GM23338 (cell line): Measurements from ENCODE around the gene KEAP1. TPM values are rescaled to one million over a fixed set of nuclear protein-coding genes. Genes with fewer than 3 reads are reported as not detected.

Experiments used
- ATAC-seq: fragments of 200-7000 bp; cut with Tn5 transposase; 3 replicates; pipeline ENCODE4 v1.9.1; 2020
- DNase-seq: peaks from one replicate; pipeline ENCODE4 v3.0.0-alpha.2; 2015; ENCODE audit warnings: low spot score
- H2AFZ ChIP-seq: fragments of 200-600 bp; sonication (generic); 2 replicates; pipeline ENCODE4 v1.8.0; 2016; ENCODE audit warnings: antibody characterized with exemption, mild to moderate bottlenecking, moderate library complexity
- H3F3A ChIP-seq: fragments of 200-600 bp; sonication (generic); replicated peaks from 2 replicates; pipeline ENCODE4 v1.8.0; 2017; ENCODE audit warnings: antibody characterized with exemption, mixed run types, low read depth
- H3K27ac ChIP-seq: fragments of 200-600 bp; sonication (generic); 2 replicates; pipeline ENCODE4 v1.6.1; 2016; ENCODE audit warnings: low read depth
- H3K27me3 ChIP-seq: fragments of 200-600 bp; sonication (generic); 2 replicates; pipeline ENCODE4 v1.8.0; 2016; ENCODE audit warnings: mild to moderate bottlenecking, mixed run types, moderate library complexity; ENCODE audit not compliant: insufficient read depth
- H3K36me3 ChIP-seq: fragments of 200-600 bp; sonication (generic); 2 replicates; pipeline ENCODE4 v1.8.0; 2016; ENCODE audit warnings: mild to moderate bottlenecking; ENCODE audit not compliant: insufficient read depth
- H3K4me1 ChIP-seq: fragments of 200-600 bp; sonication (generic); 2 replicates; pipeline ENCODE4 v1.8.0; 2016; ENCODE audit warnings: mild to moderate bottlenecking, moderate library complexity; ENCODE audit not compliant: insufficient read depth
- H3K4me2 ChIP-seq: fragments of 200-600 bp; sonication (generic); 2 replicates; pipeline ENCODE4 v1.7.1; 2017; ENCODE audit warnings: mixed run types
- H3K4me3 ChIP-seq: fragments of 200-600 bp; sonication (generic); 2 replicates; pipeline ENCODE4 v1.6.1; 2016; ENCODE audit warnings: mixed run types
- H3K79me2 ChIP-seq: fragments of 200-600 bp; sonication (generic); replicated peaks from 2 replicates; pipeline ENCODE4 v1.8.0; 2017; ENCODE audit warnings: mild to moderate bottlenecking; ENCODE audit not compliant: insufficient read depth
- H3K9me2 ChIP-seq: fragments of 200-600 bp; sonication (generic); 2 replicates; pipeline ENCODE4 v1.8.0; 2017; ENCODE audit not compliant: insufficient read depth
- H4K20me1 ChIP-seq: fragments of 200-600 bp; sonication (generic); replicated peaks from 2 replicates; pipeline ENCODE4 v1.8.0; 2017; ENCODE audit warnings: mild to moderate bottlenecking; ENCODE audit not compliant: insufficient read depth
- H3K27ac Mint-ChIP-seq: 2 replicates; pipeline ENCODE4 v1.8.0; 2020; ENCODE audit warnings: inconsistent platforms, mild to moderate bottlenecking, moderate library complexity, mixed read lengths
- H3K27me3 Mint-ChIP-seq: 3 replicates; pipeline ENCODE4 v1.8.0; 2022; ENCODE audit warnings: low read depth, mild to moderate bottlenecking, moderate library complexity, mixed read lengths, inconsistent platforms; ENCODE audit not compliant: insufficient read depth, poor library complexity
- H3K36me3 Mint-ChIP-seq: 3 replicates; pipeline ENCODE4 v1.8.0; 2021; ENCODE audit warnings: low read depth, mild to moderate bottlenecking, inconsistent platforms, moderate library complexity, mixed read lengths
- H3K4me1 Mint-ChIP-seq: 3 replicates; pipeline ENCODE4 v1.8.0; 2020; ENCODE audit warnings: mild to moderate bottlenecking, inconsistent platforms, mixed read lengths
- H3K4me3 Mint-ChIP-seq: 3 replicates; pipeline ENCODE4 v1.8.0; 2021; ENCODE audit warnings: moderate library complexity, mild to moderate bottlenecking, inconsistent platforms, mixed read lengths
- H3K9me3 Mint-ChIP-seq: 3 replicates; pipeline ENCODE4 v1.8.0; 2020; ENCODE audit warnings: moderate library complexity, mild to moderate bottlenecking, inconsistent platforms, mixed read lengths
- CREB1 ChIP-seq: fragments of 250-450 bp; sonication (Bioruptor Pico); IDR thresholded peaks from 2 replicates; pipeline ENCODE4 v1.5.0; 2020; ENCODE audit warnings: low read depth, mild to moderate bottlenecking, moderate library complexity
- CTCF ChIP-seq, 2 experiments: fragments of 200-600 bp in 1 of 2; sonication (generic) in 1 of 2; conservative IDR thresholded peaks; 2 replicates each; pipeline versions ENCODE4 v1.5.1 to v1.6.1; 2016 to 2017; ENCODE audit warnings: antibody characterized with exemption in 2 of 2, low read depth in 2 of 2, mild to moderate bottlenecking in 2 of 2, moderate library complexity in 1 of 2
- ETS1 ChIP-seq: IDR thresholded peaks from 2 replicates; pipeline ENCODE4 v1.6.1; 2016; ENCODE audit warnings: antibody characterized with exemption
- EZH2 ChIP-seq: fragments of 200-600 bp; sonication (generic); IDR thresholded peaks from one replicate; pipeline ENCODE4 v1.8.0; 2017; ENCODE audit warnings: antibody characterized with exemption, mild to moderate bottlenecking, low read depth; ENCODE audit not compliant: unreplicated experiment
- EZH2phosphoT487 ChIP-seq: fragments of 200-600 bp; sonication (generic); IDR thresholded peaks from one replicate; pipeline ENCODE4 v1.8.1; 2018; ENCODE audit warnings: antibody characterized with exemption; ENCODE audit not compliant: unreplicated experiment
- JUNB ChIP-seq: IDR thresholded peaks from one replicate; pipeline ENCODE4 v1.6.1; 2016; ENCODE audit warnings: antibody characterized with exemption; ENCODE audit not compliant: unreplicated experiment
- NANOG ChIP-seq: IDR thresholded peaks from 2 replicates; pipeline ENCODE4 v1.6.1; 2016; ENCODE audit warnings: antibody characterized with exemption, borderline replicate concordance
- POLR2AphosphoS5 ChIP-seq: IDR thresholded peaks from 2 replicates; pipeline ENCODE4 v1.6.1; 2016; ENCODE audit warnings: antibody characterized with exemption, low read depth
- REST ChIP-seq: IDR thresholded peaks from one replicate; pipeline ENCODE4 v1.6.1; 2018; ENCODE audit warnings: antibody characterized with exemption; ENCODE audit not compliant: unreplicated experiment
- STAT1 ChIP-seq: IDR thresholded peaks from one replicate; pipeline ENCODE4 v1.6.1; 2016; ENCODE audit warnings: antibody characterized with exemption; ENCODE audit not compliant: unreplicated experiment
- ZNF114 ChIP-seq: fragments of 250-450 bp; sonication (Bioruptor Pico); IDR thresholded peaks from 2 replicates; pipeline ENCODE4 v1.5.0; 2020; ENCODE audit warnings: mild to moderate bottlenecking, moderate library complexity
- ZNF331 ChIP-seq: fragments of 250-450 bp; sonication (Bioruptor Pico); IDR thresholded peaks from 2 replicates; pipeline ENCODE4 v1.5.0; 2020; ENCODE audit warnings: low read depth, mild to moderate bottlenecking, moderate library complexity
- ZNF462 ChIP-seq: fragments of 250-450 bp; sonication (Bioruptor Pico); IDR thresholded peaks from 2 replicates; pipeline ENCODE4 v1.5.0; 2020; ENCODE audit warnings: mild to moderate bottlenecking, moderate library complexity
- polyA plus RNA-seq: library from polyadenylated mRNA; unstranded; fragments of >200 nt; fragmentation: Nextera tagmentation; extraction: Ambion mirVana; gene quantifications from 2 replicates; pipeline ENCODE4 v1.2.1, GENCODE V29; 2016
- total RNA-seq: library from RNA; depleted of rRNA; stranded (reverse); fragments of >200 nt; shearing (Covaris generic); gene quantifications from 2 replicates; pipeline ENCODE4 v1.2.3, GENCODE V29; 2014

Gene KEAP1
- total and polyA plus RNA-seq, 2 experiments from 2014 or later = 57.8 to 77.5 TPM

GRCh38 chr19:10449037-10449436 is 54.1 kb downstream of the KEAP1 start:
- peaks cover 22% of the 10 kb centered on the region for H3K27me3 Mint-ChIP-seq
- DNase-seq = no peak
- H3K4me3 Mint-ChIP-seq = no peak overlapping the region
- no peak overlapping the region for H2AFZ ChIP-seq
- H3K27me3 ChIP-seq = no peaks in the 10 kb centered on the region
- H3K4me1 Mint-ChIP-seq = peaks cover 18% of the 10 kb centered on the region
- TF ChIP-seq STAT1 (no peak), EZH2phosphoT487 (no peak), REST (no peak), CTCF (conservative IDR thresholded peaks at IDR 0.05; ENCODE audit: low read depth in 2 of 2) (no peak), JUNB (no peak), ZNF331 (no peak), ZNF114 (CRISPR knock-in tag) (no peak), POLR2AphosphoS5 (no peak), ETS1 (no peak), CREB1 (CRISPR knock-in tag) (no peak), EZH2 (no peak), ZNF462 (CRISPR knock-in tag) (no peak), NANOG (no peak)
- H3K4me3 ChIP-seq = no peak overlapping the region
- no peak overlapping the region for H3K4me2 ChIP-seq
- peaks cover 6% of the 10 kb centered on the region for H3K4me1 ChIP-seq
- no peaks in the 10 kb centered on the region for H3F3A ChIP-seq
- no peaks in the 10 kb centered on the region for H3K9me3 Mint-ChIP-seq
- no peaks in the 10 kb centered on the region for H3K36me3 ChIP-seq
- no peaks in the 10 kb centered on the region for H3K79me2 ChIP-seq
- ATAC-seq = no peak
- H3K27ac ChIP-seq = no peak overlapping the region
- H3K27ac Mint-ChIP-seq = no peak overlapping the region
- H3K9me2 ChIP-seq = no peaks in the 10 kb centered on the region
- no peaks in the 10 kb centered on the region for H4K20me1 ChIP-seq
- H3K36me3 Mint-ChIP-seq = no peaks in the 10 kb centered on the region
